Measurements from ENCODE around the gene WDR48.

Gene WDR48

GRCh38 chr3:39143051-39143885, 91.5 kb downstream of the WDR48 start:
- DNase-seq, result no peak

DNA sequence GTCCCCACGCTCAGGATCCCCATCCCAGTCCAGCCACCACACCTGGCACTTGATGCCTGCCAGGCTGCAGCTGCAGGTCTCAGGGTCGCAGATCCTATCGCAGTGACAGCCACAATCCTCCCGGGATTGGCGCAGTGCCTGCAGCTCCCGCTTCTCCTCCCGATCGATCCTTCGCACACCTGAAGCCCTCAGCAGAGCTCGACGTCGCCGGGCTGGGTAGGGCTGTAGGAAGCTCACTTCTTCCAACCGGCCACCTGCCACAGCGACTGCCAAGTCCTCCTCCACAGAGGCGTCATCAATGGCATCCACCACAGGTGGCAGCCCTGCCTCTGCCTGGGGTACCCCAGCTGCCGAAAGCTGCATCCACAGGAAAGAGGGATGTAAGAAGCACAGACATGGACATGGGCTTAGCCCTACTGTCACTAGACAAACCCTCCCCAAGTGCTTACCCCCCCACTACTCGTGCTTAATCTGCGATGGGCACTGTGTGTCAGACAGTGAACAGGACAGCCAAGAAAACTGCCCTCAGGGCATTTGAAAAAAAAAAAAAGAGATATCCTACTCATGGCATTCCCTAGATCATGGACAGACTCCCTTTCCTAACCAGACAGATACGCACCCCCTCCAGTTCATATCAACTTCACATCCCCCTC, 92.4 kb downstream of the WDR48 start:
- DNase-seq, result no peak

DNA sequence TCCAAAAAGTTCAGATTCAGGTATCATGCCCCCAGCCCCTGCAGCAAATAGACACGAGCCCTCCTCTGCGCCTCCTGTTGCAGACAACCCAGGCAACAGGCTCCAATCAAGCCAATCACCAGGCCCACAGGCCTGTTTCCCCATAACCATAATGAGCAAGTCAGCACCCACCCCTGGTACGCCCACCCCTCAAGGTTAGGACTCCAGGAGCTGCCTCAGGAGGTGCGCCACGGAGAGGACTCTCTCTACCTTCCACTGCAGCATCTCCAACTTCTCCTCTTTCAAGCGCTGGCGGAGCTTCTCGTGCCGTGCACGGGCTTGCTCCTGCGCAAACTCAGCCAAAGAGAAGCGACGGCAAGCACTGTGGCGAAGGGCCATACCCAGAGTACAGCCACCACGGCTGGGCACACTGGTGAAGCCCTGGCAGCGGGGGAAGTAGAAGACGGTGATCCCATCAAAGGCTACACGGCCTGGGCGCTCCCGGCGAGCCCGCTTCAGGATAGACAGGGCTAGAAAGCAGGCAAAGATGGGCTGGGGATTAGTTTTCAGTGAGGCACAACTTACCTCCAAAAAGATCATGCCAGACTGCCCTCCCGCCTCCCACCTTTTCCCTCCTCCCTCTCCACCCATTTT, 93.0 kb downstream of the WDR48 start:
- no peak for DNase-seq

GRCh38 chr3:39146083-39146501, 94.3 kb downstream of the WDR48 start:
- no peak for DNase-seq
